HG02884 (cell line): Measurements from ENCODE around the gene GRB2.
"Not testable (repeated sequence)": the region's sequence is repeated elsewhere in the genome, so short reads cannot be mapped to it uniquely, and the experiment has no call there.

ENCODE experiments used
- ATAC-seq: cut with Tn5 transposase; IDR thresholded peaks from one replicate; pipeline ENCODE4 v1.9.1; 2021; ENCODE audit warnings: mild to moderate bottlenecking, moderate library complexity; ENCODE audit not compliant: unreplicated experiment

Gene GRB2

GRCh38 chr17:75325827-75326225, 79.7 kb downstream of the GRB2 start:
- ATAC-seq, result no peak

- ATAC-seq, result no peak
These were observed 80.1 kb downstream of the GRB2 start for GRCh38 chr17:75325348-75325747.

GRCh38 chr17:75321506-75321905, 84.0 kb downstream of the GRB2 start:
- no peak for ATAC-seq

- ATAC-seq, result no peak
These were observed 85.4 kb downstream of the GRB2 start for GRCh38 chr17:75319904-75320691.

GRCh38 chr17:75318615-75319222, 86.8 kb downstream of the GRB2 start:
- no peak for ATAC-seq

GRCh38 chr17:75318211-75318610, 87.3 kb downstream of the GRB2 start:
- no peak for ATAC-seq

- ATAC-seq, result no peak
These were observed 87.8 kb downstream of the GRB2 start for GRCh38 chr17:75317671-75318070.

GRCh38 chr17:75316253-75316652, 89.2 kb downstream of the GRB2 start:
- ATAC-seq, result no peak

- ATAC-seq, result no peak
These were observed 89.8 kb downstream of the GRB2 start for GRCh38 chr17:75315541-75316243.

- ATAC-seq, result no peak
These were observed 91.4 kb downstream of the GRB2 start for GRCh38 chr17:75313941-75314551.

GRCh38 chr17:75308732-75309629, 96.5 kb downstream of the GRB2 start:
- ATAC-seq, result no peak

- no peak for ATAC-seq
These were observed 97.3 kb downstream of the GRB2 start for GRCh38 chr17:75307957-75308731.

- ATAC-seq, result no peak
These were observed 103.8 kb downstream of the GRB2 start for GRCh38 chr17:75301502-75302206.

- ATAC-seq, result no peak
These were observed 104.4 kb downstream of the GRB2 start for GRCh38 chr17:75301049-75301448.

- no peak for ATAC-seq
These were observed 105.2 kb downstream of the GRB2 start for GRCh38 chr17:75300280-75300679.

GRCh38 chr17:75295201-75296158, 110.0 kb downstream of the GRB2 start:
- peak; percentile 53 for ATAC-seq

- not testable (repeated sequence) for ATAC-seq
These were observed 112.5 kb downstream of the GRB2 start for GRCh38 chr17:75292810-75293448.
